Chondrocyte (in vitro differentiated cells): ENCODE data around the gene CENPA. TPM values are rescaled to one million over a fixed set of nuclear protein-coding genes. Genes with fewer than 3 reads are reported as not detected.

Source experiments
- DNase-seq: peaks from one replicate; pipeline ENCODE4 v3.0.0; 2021; ENCODE audit warnings: mixed read lengths, low spot score
- H3K27ac Mint-ChIP-seq: one replicate; pipeline ENCODE4 v1.8.0; 2021; ENCODE audit warnings: mild to moderate bottlenecking, moderate library complexity, mixed read lengths; ENCODE audit not compliant: unreplicated experiment
- H3K27me3 Mint-ChIP-seq: 2 replicates; pipeline ENCODE4 v1.8.0; 2021; ENCODE audit warnings: low read depth, mixed read lengths
- H3K36me3 Mint-ChIP-seq: 2 replicates; pipeline ENCODE4 v1.8.0; 2021; ENCODE audit warnings: low read depth, mixed read lengths
- H3K4me1 Mint-ChIP-seq: 2 replicates; pipeline ENCODE4 v1.8.0; 2021; ENCODE audit warnings: low read depth, mild to moderate bottlenecking, mixed read lengths
- H3K4me3 Mint-ChIP-seq: one replicate; pipeline ENCODE4 v1.8.0; 2021; ENCODE audit warnings: mild to moderate bottlenecking, moderate library complexity, mixed read lengths; ENCODE audit not compliant: unreplicated experiment
- H3K9me3 Mint-ChIP-seq: 2 replicates; pipeline ENCODE4 v1.8.0; 2021; ENCODE audit warnings: low read depth, mixed read lengths
- CTCF ChIP-seq: fragments of 200-600 bp; sonication (generic); IDR thresholded peaks from 2 replicates; pipeline ENCODE4 v1.5.0; 2021; ENCODE audit warnings: antibody characterized with exemption, mild to moderate bottlenecking, moderate library complexity
- total RNA-seq: library from RNA; stranded (reverse); gene quantifications from 3 replicates; pipeline ENCODE4 v1.2.1, GENCODE V29; 2021

The CENPA gene
- total RNA-seq, 1 donor from 2014 or later = 4.6 TPM

DNA sequence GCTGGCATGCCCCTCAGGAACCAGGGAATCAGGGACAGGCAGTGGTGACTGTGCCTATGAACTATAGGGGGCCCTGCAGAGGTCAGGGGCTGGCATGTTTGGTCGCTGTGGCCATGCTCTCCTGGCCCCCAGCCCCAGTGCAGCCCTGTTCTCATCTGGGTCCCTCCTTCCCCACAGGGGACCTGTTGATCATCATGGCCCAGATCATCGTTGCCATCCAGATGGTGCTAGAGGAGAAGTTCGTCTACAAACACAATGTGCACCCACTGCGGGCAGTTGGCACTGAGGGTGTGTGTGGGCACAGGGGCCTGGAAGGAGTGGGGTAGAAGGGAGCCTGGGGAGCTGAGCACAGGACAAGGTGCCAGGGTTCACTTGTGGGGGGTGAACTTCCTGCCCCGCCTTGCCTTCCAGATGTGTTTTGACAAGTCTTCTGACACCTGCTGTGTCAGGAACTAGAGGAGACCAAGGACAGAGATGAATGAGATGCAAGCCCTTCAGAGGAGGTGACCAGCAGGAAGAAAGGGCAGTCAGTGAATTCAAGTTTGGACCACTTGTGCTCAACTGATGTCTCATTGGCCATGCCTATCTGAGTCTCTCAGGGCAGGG lies 9.6 kb upstream of the CENPA start:
- no peak overlapping the region for H3K4me3 Mint-ChIP-seq

GRCh38 chr2:26778098-26778497 lies 7.8 kb upstream of the CENPA start:
- no peaks in the 10 kb centered on the region for H3K9me3 Mint-ChIP-seq
- no peak for TF ChIP-seq CTCF
- peaks cover 28% of the 10 kb centered on the region for H3K36me3 Mint-ChIP-seq
- H3K27ac Mint-ChIP-seq = no peak overlapping the region
- DNase-seq = no peak
- H3K27me3 Mint-ChIP-seq = no peaks in the 10 kb centered on the region
- no peak overlapping the region for H3K4me3 Mint-ChIP-seq
- H3K4me1 Mint-ChIP-seq = no peaks in the 10 kb centered on the region

More for the DNA sequence above, 9.6 kb upstream of the CENPA start:
- Mint-ChIP-seq H3K9me3 (no peaks in the 10 kb centered on the region), H3K36me3 (peaks cover 28% of the 10 kb centered on the region), H3K27me3 (no peaks in the 10 kb centered on the region), H3K4me1 (peaks cover 16% of the 10 kb centered on the region), H3K27ac (no peak overlapping the region)
- no peak for TF ChIP-seq CTCF
- DNase-seq = no peak

GRCh38 chr2:26778507-26778906 lies 7.3 kb upstream of the CENPA start:
- peaks cover 28% of the 10 kb centered on the region for H3K36me3 Mint-ChIP-seq
- TF ChIP-seq CTCF = no peak
- no peaks in the 10 kb centered on the region for H3K27me3 Mint-ChIP-seq
- no peaks in the 10 kb centered on the region for H3K9me3 Mint-ChIP-seq
- no peaks in the 10 kb centered on the region for H3K4me1 Mint-ChIP-seq
- DNase-seq = no peak
- H3K27ac Mint-ChIP-seq = no peak overlapping the region
- no peak overlapping the region for H3K4me3 Mint-ChIP-seq

DNA sequence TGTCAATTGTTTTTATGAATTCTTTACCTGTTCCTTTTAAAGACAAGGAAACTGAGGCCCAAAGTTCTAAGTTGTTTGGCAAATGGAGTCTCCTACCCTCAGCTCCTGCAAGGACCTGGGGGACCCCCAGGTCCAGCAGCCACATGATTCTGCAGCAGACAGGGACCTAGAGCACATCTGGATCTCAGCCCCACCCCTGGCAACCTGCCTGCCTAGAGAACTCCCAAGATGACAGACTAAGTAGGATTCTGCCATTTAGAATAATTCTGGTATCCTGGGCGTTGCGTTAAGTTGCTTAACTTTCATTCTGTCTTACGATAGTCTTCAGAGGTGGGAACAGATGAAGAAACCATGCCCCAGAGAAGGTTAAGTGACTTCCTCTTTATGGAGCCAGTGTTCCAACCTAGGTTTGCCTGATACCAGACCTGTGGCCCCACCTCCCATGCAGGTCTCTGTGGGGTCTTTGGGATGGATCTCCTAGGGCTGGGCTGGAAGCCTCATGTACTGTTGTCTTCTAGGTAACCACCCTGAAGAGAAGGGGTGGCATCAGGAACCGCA lies 5.6 kb upstream of the CENPA start:
- TF ChIP-seq CTCF = no peak
- no peaks in the 10 kb centered on the region for H3K9me3 Mint-ChIP-seq
- H3K27ac Mint-ChIP-seq = no peak overlapping the region
- H3K27me3 Mint-ChIP-seq = no peaks in the 10 kb centered on the region
- peaks cover 26% of the 10 kb centered on the region for H3K36me3 Mint-ChIP-seq
- H3K4me3 Mint-ChIP-seq = no peak overlapping the region
- H3K4me1 Mint-ChIP-seq = peaks cover 5% of the 10 kb centered on the region
- DNase-seq = peak; percentile 21

GRCh38 chr2:26782876-26783704 lies 2.8 kb upstream of the CENPA start:
- H3K27me3 Mint-ChIP-seq = no peaks in the 10 kb centered on the region
- H3K36me3 Mint-ChIP-seq = peaks cover 13% of the 10 kb centered on the region
- TF ChIP-seq CTCF = no peak
- no peaks in the 10 kb centered on the region for H3K9me3 Mint-ChIP-seq
- no peak overlapping the region for H3K4me3 Mint-ChIP-seq
- no peak for DNase-seq
- no peak overlapping the region for H3K27ac Mint-ChIP-seq
- peaks cover 18% of the 10 kb centered on the region for H3K4me1 Mint-ChIP-seq
